HG03060 (cell line): ENCODE data around the gene SLC2A3.
"Not testable (repeated sequence)": the region's sequence is repeated elsewhere in the genome, so short reads cannot be mapped to it uniquely, and the experiment has no call there.

Experiments
- ATAC-seq: cut with Tn5 transposase; IDR thresholded peaks from one replicate; pipeline ENCODE4 v1.9.1; 2021; ENCODE audit warnings: low read depth, moderate number of reproducible peaks; ENCODE audit not compliant: unreplicated experiment

The SLC2A3 gene

DNA sequence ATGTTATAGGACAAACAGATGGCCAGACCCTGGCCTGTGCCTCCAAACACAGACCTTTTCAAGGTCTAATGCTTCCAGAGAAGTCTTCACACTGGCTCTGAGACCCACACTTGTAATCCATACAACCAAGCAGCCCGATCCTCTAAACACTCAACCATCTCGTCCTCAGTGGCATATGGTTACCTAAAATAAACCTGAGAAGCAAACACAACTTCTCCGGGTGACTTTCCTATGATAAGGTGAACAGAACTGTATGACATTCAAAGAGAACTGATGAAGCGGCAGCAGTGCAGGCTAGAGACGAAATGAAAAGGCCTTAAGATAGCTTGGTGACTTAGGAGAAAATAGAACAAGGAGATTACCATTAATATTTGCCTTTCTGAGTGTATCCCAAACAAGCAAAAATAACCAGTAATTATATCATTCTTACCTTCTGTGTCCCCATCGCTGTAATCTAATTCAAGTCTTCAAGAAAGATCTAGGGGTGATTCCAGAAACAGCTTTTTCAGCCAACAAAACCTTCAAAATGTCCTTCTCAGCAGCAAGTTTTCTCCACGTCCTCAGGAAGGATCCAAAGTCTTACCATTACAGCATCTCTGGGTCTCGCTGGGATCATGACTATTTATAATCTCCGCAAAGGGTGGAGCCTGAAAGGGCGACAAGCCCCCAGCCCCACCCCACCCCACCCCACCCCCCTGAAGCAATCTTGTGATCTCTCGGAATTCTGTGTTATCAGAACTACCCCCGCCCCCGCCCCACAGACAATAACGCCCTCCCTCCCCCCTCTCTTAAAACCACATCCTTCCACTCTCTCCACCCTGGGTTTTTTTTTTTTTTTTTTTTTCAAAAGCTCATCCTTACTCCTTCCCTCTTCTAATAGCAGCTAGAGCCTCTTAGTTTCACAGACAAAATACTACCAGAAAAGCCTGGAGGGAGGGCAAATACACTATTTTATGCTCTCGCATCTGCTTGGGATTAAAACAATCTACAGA, at the start of gene SLC2A3:
SLC2A3 (minus strand) TSS at position 598 of the 992 bp plus-strand sequence; CDS start at position 445, 153 bp downstream.
- ATAC-seq: no peak

GRCh38 chr12:7984900-7985299, 48.9 kb upstream of the SLC2A3 start:
- no peak for ATAC-seq

- ATAC-seq: not testable (repeated sequence)
These were observed 47.5 kb upstream of the SLC2A3 start for GRCh38 chr12:7983460-7983859.

DNA sequence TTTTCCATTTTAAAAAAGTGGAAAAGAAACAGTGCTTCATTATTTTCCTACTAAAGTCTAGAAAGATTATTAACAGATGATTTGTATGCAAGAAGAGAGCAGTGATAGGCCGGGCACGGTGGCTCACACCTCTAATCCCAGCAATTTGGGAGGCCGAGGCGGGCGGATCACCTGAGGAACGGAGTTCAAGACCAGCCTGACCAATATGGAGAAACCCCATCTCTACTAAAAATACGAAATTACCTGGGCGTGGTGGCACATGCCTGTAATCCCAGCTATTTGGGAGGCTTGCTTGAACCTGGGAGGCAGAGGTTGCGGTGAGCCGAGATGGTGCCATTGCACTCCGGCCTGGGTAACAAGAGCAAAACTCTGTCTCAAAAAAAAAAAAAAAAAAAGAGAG, 47.0 kb upstream of the SLC2A3 start:
- ATAC-seq: not testable (repeated sequence)

- ATAC-seq: not testable (repeated sequence)
These were observed 46.3 kb upstream of the SLC2A3 start for GRCh38 chr12:7982332-7982735.

GRCh38 chr12:7981446-7981845, 45.5 kb upstream of the SLC2A3 start:
- ATAC-seq: no peak

- ATAC-seq: peak; percentile 85
These were observed 41.6 kb upstream of the SLC2A3 start for GRCh38 chr12:7977351-7978124.

- no peak for ATAC-seq
These were observed 37.5 kb upstream of the SLC2A3 start for GRCh38 chr12:7973457-7973825.

- no peak for ATAC-seq
These were observed 36.9 kb upstream of the SLC2A3 start for GRCh38 chr12:7972734-7973456.

- not testable (repeated sequence) for ATAC-seq
These were observed 36.3 kb upstream of the SLC2A3 start for GRCh38 chr12:7972269-7972668.

DNA sequence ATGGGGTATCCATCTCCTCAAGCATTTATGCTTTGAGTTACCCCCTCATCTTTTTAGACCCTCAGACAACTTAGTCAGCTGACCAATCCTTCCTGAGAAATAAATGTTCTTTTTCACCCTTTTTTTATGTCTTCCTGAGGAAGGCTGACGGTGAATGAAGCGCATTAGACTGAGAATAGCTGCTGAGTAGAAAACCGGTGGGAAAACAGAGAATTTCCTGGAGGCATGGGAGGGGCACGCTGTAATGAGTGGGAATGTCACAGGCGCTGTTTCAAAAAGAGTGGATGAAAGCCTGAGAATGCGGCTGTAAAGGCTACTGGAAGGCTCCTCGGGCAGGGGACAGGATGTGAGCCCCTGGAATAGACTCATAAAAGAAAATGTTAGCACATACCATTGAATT, 35.8 kb upstream of the SLC2A3 start:
- not testable (repeated sequence) for ATAC-seq

DNA sequence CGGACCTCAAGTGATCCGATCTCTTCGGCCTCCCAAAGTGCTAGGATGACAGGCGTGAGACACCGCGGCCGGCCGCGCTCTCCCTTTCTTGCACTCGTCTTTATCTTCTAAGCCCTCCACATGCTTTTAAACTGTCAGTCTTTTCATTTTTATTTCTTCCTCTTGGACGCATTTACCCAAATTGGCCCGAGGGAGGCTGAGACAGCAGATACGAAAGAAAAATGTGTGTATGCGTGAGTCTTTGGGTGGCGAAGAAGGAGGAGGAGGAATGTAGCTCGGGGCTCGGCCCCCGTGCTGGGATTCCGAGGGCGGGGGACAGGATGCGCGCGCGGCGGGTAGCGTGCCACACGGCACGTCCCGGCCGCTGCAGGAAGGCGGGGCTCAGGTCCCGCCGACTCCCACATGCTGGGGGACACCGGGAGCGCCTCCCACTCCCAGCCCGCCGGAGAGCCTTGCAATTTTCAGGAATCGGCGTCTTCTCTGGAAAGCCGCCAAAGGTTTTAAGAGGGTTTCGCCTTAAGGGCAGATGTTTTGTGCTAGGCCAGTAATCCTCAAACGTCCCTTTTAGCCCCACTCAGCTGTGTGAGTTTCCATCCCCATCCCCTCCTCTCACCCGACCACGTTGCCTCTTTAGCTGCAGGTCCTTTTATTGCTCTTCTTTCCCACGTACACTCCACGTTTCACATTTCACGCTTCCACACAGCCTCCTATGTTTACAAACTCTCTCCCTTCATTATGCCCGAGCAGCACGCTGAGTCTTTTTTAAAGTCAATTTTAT, 34.7 kb upstream of the SLC2A3 start:
- ATAC-seq: no peak

DNA sequence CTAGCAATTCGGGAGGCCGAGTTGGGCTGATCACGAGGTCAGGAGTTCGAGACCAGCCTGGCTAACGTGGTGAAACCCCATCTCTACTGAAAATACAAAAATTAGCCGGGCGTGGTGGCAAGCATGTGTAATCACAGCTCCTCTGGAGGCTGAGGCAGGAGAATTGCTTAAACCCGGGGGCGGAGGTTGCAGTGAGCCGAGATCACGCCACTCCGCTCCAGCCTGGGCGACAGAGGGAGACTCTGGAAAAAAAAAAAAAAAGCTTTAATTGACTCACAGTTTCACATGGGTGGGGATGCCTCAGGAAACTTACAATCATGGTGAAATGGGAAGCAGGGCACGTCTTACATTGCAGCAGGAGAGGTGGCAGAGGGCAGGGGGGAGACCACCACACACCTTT, 30.6 kb upstream of the SLC2A3 start:
- ATAC-seq: no peak

- not testable (repeated sequence) for ATAC-seq
These were observed 28.7 kb upstream of the SLC2A3 start for GRCh38 chr12:7964669-7965068.

DNA sequence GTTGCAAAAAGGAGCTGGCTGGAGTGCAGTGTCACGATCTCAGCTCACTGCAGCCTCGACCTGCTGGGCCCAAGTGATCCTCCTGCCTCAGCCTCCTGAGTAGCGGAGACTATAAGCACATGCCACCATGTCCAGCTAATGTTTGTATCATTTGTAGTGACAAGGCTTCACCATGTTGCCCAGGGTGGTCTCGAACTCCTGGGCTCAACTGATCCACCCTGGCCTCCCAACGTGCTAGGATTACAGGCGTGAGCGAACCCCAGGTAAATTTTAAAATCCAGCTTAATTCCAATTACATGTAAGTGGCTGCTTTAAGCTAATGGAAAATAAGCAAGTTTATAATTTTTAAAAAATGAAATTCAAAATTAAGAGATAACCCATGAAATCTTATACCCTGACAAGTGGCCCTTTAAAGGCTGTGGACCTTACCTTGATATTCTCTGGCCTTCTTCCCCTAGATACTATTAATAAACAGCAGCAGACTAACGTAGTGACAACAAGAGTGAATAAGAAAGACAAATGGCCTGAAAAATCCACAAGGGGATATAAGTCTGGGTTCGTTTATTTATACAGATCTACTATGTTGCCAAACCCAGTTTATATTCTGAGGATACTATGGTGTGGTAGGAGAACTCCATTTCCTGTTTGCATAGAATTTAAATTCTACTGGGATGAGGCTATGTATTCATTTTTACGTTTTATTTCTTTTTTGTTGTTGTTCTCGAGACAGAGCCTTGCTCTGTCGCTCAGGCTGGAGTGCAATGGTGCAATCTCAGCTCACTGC, 25.6 kb upstream of the SLC2A3 start:
- ATAC-seq: no peak

- no peak for ATAC-seq
These were observed 23.7 kb upstream of the SLC2A3 start for GRCh38 chr12:7959701-7960121.

- ATAC-seq: no peak
These were observed 23.3 kb upstream of the SLC2A3 start for GRCh38 chr12:7959278-7959677.

GRCh38 chr12:7954877-7955276, 18.9 kb upstream of the SLC2A3 start:
- ATAC-seq: not testable (repeated sequence)

GRCh38 chr12:7954418-7954817, 18.4 kb upstream of the SLC2A3 start:
- ATAC-seq: not testable (repeated sequence)
